GM23338 (cell line): ENCODE results near the gene CEACAM8. TPM values are rescaled to one million over a fixed set of nuclear protein-coding genes. Genes with fewer than 3 reads are reported as not detected.

Experiments
- ATAC-seq: fragments of 200-7000 bp; cut with Tn5 transposase; 3 replicates; pipeline ENCODE4 v1.9.1; 2020
- DNase-seq: peaks from one replicate; pipeline ENCODE4 v3.0.0-alpha.2; 2015; ENCODE audit warnings: low spot score
- H2AFZ ChIP-seq: fragments of 200-600 bp; sonication (generic); 2 replicates; pipeline ENCODE4 v1.8.0; 2016; ENCODE audit warnings: antibody characterized with exemption, mild to moderate bottlenecking, moderate library complexity
- H3F3A ChIP-seq: fragments of 200-600 bp; sonication (generic); replicated peaks from 2 replicates; pipeline ENCODE4 v1.8.0; 2017; ENCODE audit warnings: antibody characterized with exemption, mixed run types, low read depth
- H3K27ac ChIP-seq: fragments of 200-600 bp; sonication (generic); 2 replicates; pipeline ENCODE4 v1.6.1; 2016; ENCODE audit warnings: low read depth
- H3K27me3 ChIP-seq: fragments of 200-600 bp; sonication (generic); 2 replicates; pipeline ENCODE4 v1.8.0; 2016; ENCODE audit warnings: mild to moderate bottlenecking, mixed run types, moderate library complexity; ENCODE audit not compliant: insufficient read depth
- H3K36me3 ChIP-seq: fragments of 200-600 bp; sonication (generic); 2 replicates; pipeline ENCODE4 v1.8.0; 2016; ENCODE audit warnings: mild to moderate bottlenecking; ENCODE audit not compliant: insufficient read depth
- H3K4me1 ChIP-seq: fragments of 200-600 bp; sonication (generic); 2 replicates; pipeline ENCODE4 v1.8.0; 2016; ENCODE audit warnings: mild to moderate bottlenecking, moderate library complexity; ENCODE audit not compliant: insufficient read depth
- H3K4me2 ChIP-seq: fragments of 200-600 bp; sonication (generic); 2 replicates; pipeline ENCODE4 v1.7.1; 2017; ENCODE audit warnings: mixed run types
- H3K4me3 ChIP-seq: fragments of 200-600 bp; sonication (generic); 2 replicates; pipeline ENCODE4 v1.6.1; 2016; ENCODE audit warnings: mixed run types
- H3K79me2 ChIP-seq: fragments of 200-600 bp; sonication (generic); replicated peaks from 2 replicates; pipeline ENCODE4 v1.8.0; 2017; ENCODE audit warnings: mild to moderate bottlenecking; ENCODE audit not compliant: insufficient read depth
- H3K9me2 ChIP-seq: fragments of 200-600 bp; sonication (generic); 2 replicates; pipeline ENCODE4 v1.8.0; 2017; ENCODE audit not compliant: insufficient read depth
- H4K20me1 ChIP-seq: fragments of 200-600 bp; sonication (generic); replicated peaks from 2 replicates; pipeline ENCODE4 v1.8.0; 2017; ENCODE audit warnings: mild to moderate bottlenecking; ENCODE audit not compliant: insufficient read depth
- H3K27ac Mint-ChIP-seq: 2 replicates; pipeline ENCODE4 v1.8.0; 2020; ENCODE audit warnings: inconsistent platforms, mild to moderate bottlenecking, moderate library complexity, mixed read lengths
- H3K27me3 Mint-ChIP-seq: 3 replicates; pipeline ENCODE4 v1.8.0; 2022; ENCODE audit warnings: low read depth, mild to moderate bottlenecking, moderate library complexity, mixed read lengths, inconsistent platforms; ENCODE audit not compliant: insufficient read depth, poor library complexity
- H3K36me3 Mint-ChIP-seq: 3 replicates; pipeline ENCODE4 v1.8.0; 2021; ENCODE audit warnings: low read depth, mild to moderate bottlenecking, inconsistent platforms, moderate library complexity, mixed read lengths
- H3K4me1 Mint-ChIP-seq: 3 replicates; pipeline ENCODE4 v1.8.0; 2020; ENCODE audit warnings: mild to moderate bottlenecking, inconsistent platforms, mixed read lengths
- H3K4me3 Mint-ChIP-seq: 3 replicates; pipeline ENCODE4 v1.8.0; 2021; ENCODE audit warnings: moderate library complexity, mild to moderate bottlenecking, inconsistent platforms, mixed read lengths
- H3K9me3 Mint-ChIP-seq: 3 replicates; pipeline ENCODE4 v1.8.0; 2020; ENCODE audit warnings: moderate library complexity, mild to moderate bottlenecking, inconsistent platforms, mixed read lengths
- CREB1 ChIP-seq: fragments of 250-450 bp; sonication (Bioruptor Pico); IDR thresholded peaks from 2 replicates; pipeline ENCODE4 v1.5.0; 2020; ENCODE audit warnings: low read depth, mild to moderate bottlenecking, moderate library complexity
- CTCF ChIP-seq, 2 experiments: fragments of 200-600 bp in 1 of 2; sonication (generic) in 1 of 2; conservative IDR thresholded peaks; 2 replicates each; pipeline versions ENCODE4 v1.5.1 to v1.6.1; 2016 to 2017; ENCODE audit warnings: antibody characterized with exemption in 2 of 2, low read depth in 2 of 2, mild to moderate bottlenecking in 2 of 2, moderate library complexity in 1 of 2
- ETS1 ChIP-seq: IDR thresholded peaks from 2 replicates; pipeline ENCODE4 v1.6.1; 2016; ENCODE audit warnings: antibody characterized with exemption
- EZH2 ChIP-seq: fragments of 200-600 bp; sonication (generic); IDR thresholded peaks from one replicate; pipeline ENCODE4 v1.8.0; 2017; ENCODE audit warnings: antibody characterized with exemption, mild to moderate bottlenecking, low read depth; ENCODE audit not compliant: unreplicated experiment
- EZH2phosphoT487 ChIP-seq: fragments of 200-600 bp; sonication (generic); IDR thresholded peaks from one replicate; pipeline ENCODE4 v1.8.1; 2018; ENCODE audit warnings: antibody characterized with exemption; ENCODE audit not compliant: unreplicated experiment
- JUNB ChIP-seq: IDR thresholded peaks from one replicate; pipeline ENCODE4 v1.6.1; 2016; ENCODE audit warnings: antibody characterized with exemption; ENCODE audit not compliant: unreplicated experiment
- NANOG ChIP-seq: IDR thresholded peaks from 2 replicates; pipeline ENCODE4 v1.6.1; 2016; ENCODE audit warnings: antibody characterized with exemption, borderline replicate concordance
- POLR2AphosphoS5 ChIP-seq: IDR thresholded peaks from 2 replicates; pipeline ENCODE4 v1.6.1; 2016; ENCODE audit warnings: antibody characterized with exemption, low read depth
- REST ChIP-seq: IDR thresholded peaks from one replicate; pipeline ENCODE4 v1.6.1; 2018; ENCODE audit warnings: antibody characterized with exemption; ENCODE audit not compliant: unreplicated experiment
- STAT1 ChIP-seq: IDR thresholded peaks from one replicate; pipeline ENCODE4 v1.6.1; 2016; ENCODE audit warnings: antibody characterized with exemption; ENCODE audit not compliant: unreplicated experiment
- ZNF114 ChIP-seq: fragments of 250-450 bp; sonication (Bioruptor Pico); IDR thresholded peaks from 2 replicates; pipeline ENCODE4 v1.5.0; 2020; ENCODE audit warnings: mild to moderate bottlenecking, moderate library complexity
- ZNF331 ChIP-seq: fragments of 250-450 bp; sonication (Bioruptor Pico); IDR thresholded peaks from 2 replicates; pipeline ENCODE4 v1.5.0; 2020; ENCODE audit warnings: low read depth, mild to moderate bottlenecking, moderate library complexity
- ZNF462 ChIP-seq: fragments of 250-450 bp; sonication (Bioruptor Pico); IDR thresholded peaks from 2 replicates; pipeline ENCODE4 v1.5.0; 2020; ENCODE audit warnings: mild to moderate bottlenecking, moderate library complexity
- polyA plus RNA-seq: library from polyadenylated mRNA; unstranded; fragments of >200 nt; fragmentation: Nextera tagmentation; extraction: Ambion mirVana; gene quantifications from 2 replicates; pipeline ENCODE4 v1.2.1, GENCODE V29; 2016
- total RNA-seq: library from RNA; depleted of rRNA; stranded (reverse); fragments of >200 nt; shearing (Covaris generic); gene quantifications from 2 replicates; pipeline ENCODE4 v1.2.3, GENCODE V29; 2014

Gene CEACAM8
- total and polyA plus RNA-seq, 2 experiments from 2014 or later = not detected

- H3K4me3 ChIP-seq = no peak overlapping the region
- H4K20me1 ChIP-seq = no peaks in the 10 kb centered on the region
- no peaks in the 10 kb centered on the region for H3F3A ChIP-seq
- no peaks in the 10 kb centered on the region for H3K36me3 ChIP-seq
- ATAC-seq (no peak), DNase-seq (no peak)
- no peak overlapping the region for H3K4me2 ChIP-seq
- H3K4me3 Mint-ChIP-seq = no peak overlapping the region
- H3K9me3 Mint-ChIP-seq = peaks cover 25% of the 10 kb centered on the region
- peaks cover 40% of the 10 kb centered on the region for H3K4me1 Mint-ChIP-seq
- TF ChIP-seq EZH2phosphoT487 = no peak
- TF ChIP-seq CREB1 (CRISPR knock-in tag) = no peak
- no peak for TF ChIP-seq ZNF331 (CRISPR knock-in tag)
- TF ChIP-seq ZNF114 (CRISPR knock-in tag) = no peak
- no peak for TF ChIP-seq ZNF462
- no peak for TF ChIP-seq EZH2
- no peak for TF ChIP-seq REST
- TF ChIP-seq ETS1 = no peak
- no peak for TF ChIP-seq CTCF (conservative IDR thresholded peaks at IDR 0.05; ENCODE audit: low read depth in 2 of 2)
- TF ChIP-seq JUNB = no peak
- TF ChIP-seq STAT1 = no peak
- no peak for TF ChIP-seq POLR2AphosphoS5
- no peak for TF ChIP-seq NANOG
- H3K9me2 ChIP-seq = no peaks in the 10 kb centered on the region
- H3K36me3 Mint-ChIP-seq = peaks cover 16% of the 10 kb centered on the region
- H3K27ac Mint-ChIP-seq = no peak overlapping the region
- peaks cover 26% of the 10 kb centered on the region for H3K4me1 ChIP-seq
- peaks cover 14% of the 10 kb centered on the region for H3K27me3 Mint-ChIP-seq
- H3K27me3 ChIP-seq = no peaks in the 10 kb centered on the region
- no peak overlapping the region for H3K27ac ChIP-seq
- H2AFZ ChIP-seq = no peak overlapping the region
- no peaks in the 10 kb centered on the region for H3K79me2 ChIP-seq
Observed at GRCh38 chr19:42554046-42554575, 40.6 kb downstream of the CEACAM8 start.
